Measurements from ENCODE around the gene LIN7A.

LIN7A gene

DNA sequence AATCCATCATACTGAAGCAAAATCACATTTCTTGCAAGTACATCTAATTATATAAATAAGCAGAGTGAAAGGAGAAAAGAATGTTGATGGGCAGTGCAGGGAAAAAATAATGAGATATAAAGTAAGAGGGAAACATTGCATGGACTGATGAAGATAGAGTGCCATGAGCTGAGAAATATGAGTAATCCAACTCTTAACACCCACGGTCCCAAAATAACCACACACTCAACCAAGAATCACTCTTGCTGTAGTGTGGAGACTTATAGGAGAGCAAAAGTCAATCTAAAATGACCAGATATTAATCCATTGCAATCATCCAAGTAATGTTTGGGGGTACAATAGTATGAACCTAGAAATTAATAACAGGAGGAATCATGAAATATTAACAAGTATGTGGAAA, 180.9 kb downstream of the LIN7A start:
- no peak for DNase-seq (ENCODE audit: low read depth, low spot score)

DNA sequence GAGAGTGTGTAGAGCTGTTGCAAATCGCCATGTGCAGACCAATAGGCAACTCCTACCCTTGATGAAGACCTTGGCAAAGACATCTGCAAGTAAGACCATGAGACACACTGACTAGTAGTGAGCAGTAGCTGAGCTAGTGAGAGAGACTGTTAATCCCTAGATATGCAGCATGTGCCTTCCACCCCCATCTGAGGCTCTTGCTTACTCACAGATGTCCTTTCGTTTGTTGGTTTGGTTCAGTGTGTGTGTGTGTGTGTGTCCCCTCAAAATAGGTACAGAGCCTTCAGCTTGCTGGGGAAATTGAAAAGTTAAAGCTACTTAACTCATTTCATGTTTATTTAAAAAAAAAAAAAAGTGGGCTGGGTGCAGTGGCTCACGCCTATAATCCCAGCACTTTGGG, 183.5 kb downstream of the LIN7A start:
- no peak for DNase-seq (ENCODE audit: low read depth, low spot score)

DNA sequence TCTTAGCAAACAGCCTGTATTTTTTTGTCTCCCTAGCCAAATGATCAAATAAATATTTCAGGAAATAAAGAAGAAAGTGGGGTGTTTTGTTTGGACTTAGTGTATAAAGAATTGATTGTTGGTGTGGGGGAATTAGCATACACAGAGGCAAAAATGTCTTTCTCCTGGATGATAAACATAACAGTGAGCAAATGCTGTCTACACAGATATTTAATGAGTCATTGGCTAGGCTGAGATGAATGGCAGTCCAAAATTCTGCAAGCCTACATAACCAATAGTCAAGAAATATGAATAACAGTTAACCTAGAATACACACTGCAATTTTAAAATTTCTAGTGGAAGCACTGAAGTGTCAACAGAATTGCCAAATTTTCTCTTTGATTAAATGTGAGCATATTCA, 185.3 kb downstream of the LIN7A start:
- no peak for DNase-seq (ENCODE audit: low read depth, low spot score)

GRCh38 chr12:80749456-80749855, 188.3 kb downstream of the LIN7A start:
- DNase-seq (ENCODE audit: low read depth, low spot score), result no peak

DNA sequence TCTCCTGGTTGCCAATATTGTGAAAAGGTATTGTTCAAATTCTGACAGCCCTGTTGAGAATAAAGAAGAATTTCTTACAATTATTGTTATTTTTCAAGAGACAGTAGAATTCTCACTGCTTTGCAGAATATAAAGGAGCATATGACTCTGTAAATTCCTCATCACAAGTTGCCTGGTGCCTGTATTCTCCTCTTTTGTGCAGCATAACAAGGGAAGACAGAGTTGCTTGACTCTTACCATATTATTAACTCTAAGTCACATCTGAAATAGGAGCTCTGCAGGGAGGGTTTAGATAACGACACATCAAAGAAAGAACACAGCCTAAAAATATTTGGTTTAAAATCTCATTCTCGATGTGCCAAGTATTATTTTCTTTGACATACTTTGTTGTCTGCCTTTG, 189.9 kb downstream of the LIN7A start:
- no peak for DNase-seq (ENCODE audit: low read depth, low spot score)

DNA sequence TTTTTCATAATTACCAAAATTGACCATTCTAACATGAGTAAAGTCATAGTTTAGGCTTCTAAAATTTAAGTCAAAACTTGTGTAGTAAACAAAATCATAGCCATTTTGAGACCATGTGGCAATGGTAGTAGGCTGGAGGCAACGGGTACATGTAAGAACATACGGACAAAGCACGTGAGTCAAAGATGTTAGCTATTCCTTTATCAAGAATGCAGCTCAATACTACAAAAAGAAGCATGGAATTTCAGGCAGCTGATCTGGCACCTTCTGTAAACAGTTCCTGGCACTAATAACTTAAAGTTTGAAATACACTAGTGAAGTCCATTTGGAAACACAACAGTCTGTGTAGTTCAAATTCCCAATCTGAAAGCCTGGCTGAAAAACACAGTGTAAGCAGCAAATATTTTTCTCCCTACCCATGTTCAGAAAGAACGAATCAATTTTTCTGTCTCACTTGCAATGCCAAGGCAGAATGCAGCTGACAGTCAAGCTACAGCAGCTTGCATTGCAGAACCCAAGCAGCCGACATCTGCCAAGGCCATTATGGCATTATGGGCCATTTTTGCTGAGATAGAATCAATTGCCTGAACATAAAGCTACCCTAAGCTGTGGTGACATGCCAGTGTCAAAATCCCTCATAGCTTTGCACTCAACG, 191.8 kb downstream of the LIN7A start:
- no peak for DNase-seq (ENCODE audit: low read depth, low spot score)
